OCI-LY1 (cell line): ENCODE data around the gene FCAMR.

Source experiments
- H2AFZ ChIP-seq: fragments of 200-600 bp; sonication (generic), shearing (Covaris generic); 2 replicates; pipeline ENCODE4 v1.6.0; 2014; ENCODE audit warnings: antibody characterized with exemption, mild to moderate bottlenecking, low read length
- H3F3A ChIP-seq: fragments of 200-600 bp; sonication (generic), shearing (Covaris generic); 2 replicates; pipeline ENCODE4 v1.6.0; 2014; ENCODE audit warnings: mild to moderate bottlenecking, antibody characterized with exemption, low read length, moderate library complexity; ENCODE audit not compliant: insufficient read depth
- H3K27ac ChIP-seq: fragments of 200-600 bp; sonication (generic); 2 replicates; pipeline ENCODE4 v1.5.1; 2014; ENCODE audit warnings: low read length, mixed run types, mild to moderate bottlenecking, low read depth; ENCODE audit not compliant: poor library complexity, severe bottlenecking
- H3K27me3 ChIP-seq: fragments of 200-600 bp; sonication (generic); 2 replicates; pipeline ENCODE4 v1.6.0; 2014; ENCODE audit warnings: antibody characterized with exemption, mild to moderate bottlenecking, low read length, moderate library complexity; ENCODE audit not compliant: insufficient read depth
- H3K36me3 ChIP-seq: fragments of 200-600 bp; sonication (generic); 2 replicates; pipeline ENCODE4 v1.6.1; 2014; ENCODE audit warnings: mild to moderate bottlenecking, antibody characterized with exemption, low read length, moderate library complexity, mixed read lengths; ENCODE audit not compliant: insufficient read depth
- H3K4me1 ChIP-seq: fragments of 200-600 bp; sonication (generic); 2 replicates; pipeline ENCODE4 v1.5.1; 2014; ENCODE audit warnings: mild to moderate bottlenecking, low read length, moderate library complexity; ENCODE audit not compliant: insufficient read depth, severe bottlenecking
- H3K4me2 ChIP-seq: fragments of 200-600 bp; sonication (generic), shearing (Covaris generic); 2 replicates; pipeline ENCODE4 v1.6.1; 2014; ENCODE audit warnings: low read length
- H3K4me3 ChIP-seq: fragments of 200-600 bp; sonication (generic); 2 replicates; pipeline ENCODE4 v1.5.1; 2014; ENCODE audit warnings: low read length, low read depth, mild to moderate bottlenecking, mixed read lengths; ENCODE audit not compliant: poor library complexity, severe bottlenecking
- H3K79me2 ChIP-seq: fragments of 200-600 bp; shearing (Covaris generic); 2 replicates; pipeline ENCODE4 v1.6.1; 2016; ENCODE audit warnings: mixed run types, low read length, mixed read lengths; ENCODE audit not compliant: insufficient read depth
- H3K9ac ChIP-seq: fragments of 200-600 bp; sonication (generic), shearing (Covaris generic); 2 replicates; pipeline ENCODE4 v1.6.1; 2014; ENCODE audit warnings: mild to moderate bottlenecking, low read length, mixed read lengths
- H3K9me2 ChIP-seq: fragments of 200-600 bp; sonication (generic), shearing (Covaris generic); 2 replicates; pipeline ENCODE4 v1.6.1; 2014; ENCODE audit warnings: low read depth, mild to moderate bottlenecking, low read length, mixed read lengths
- H3K9me3 ChIP-seq: fragments of 200-600 bp; shearing (Covaris generic); 2 replicates; pipeline ENCODE4 v1.6.1; 2014; ENCODE audit warnings: low read length, mixed read lengths
- H4K20me1 ChIP-seq: fragments of 200-600 bp; sonication (generic), shearing (Covaris generic); 2 replicates; pipeline ENCODE4 v1.6.0; 2016; ENCODE audit warnings: mild to moderate bottlenecking, low read length; ENCODE audit not compliant: insufficient read depth
- CTCF ChIP-seq: fragments of 200-600 bp; sonication (generic), shearing (Covaris generic); IDR thresholded peaks from 2 replicates; pipeline ENCODE4 v1.5.1; 2017; ENCODE audit warnings: mild to moderate bottlenecking, antibody characterized with exemption, low read length, moderate library complexity, mixed read lengths
- EZH2 ChIP-seq: fragments of 200-600 bp; sonication (generic), shearing (Covaris generic); IDR thresholded peaks from 2 replicates; pipeline ENCODE4 v1.8.0; 2017; ENCODE audit warnings: borderline replicate concordance, mixed run types, mild to moderate bottlenecking, antibody characterized with exemption, low read length, moderate library complexity, mixed read lengths

The FCAMR gene

GRCh38 chr1:207009945-207010344, 39.7 kb upstream of the FCAMR start:
- Histone ChIP-seq H3K27ac (no peak overlapping the region), H3K79me2 (no peaks in the 10 kb centered on the region), H3K4me3 (no peak overlapping the region), H2AFZ (no peak overlapping the region), H3K9ac (no peak overlapping the region), H3K4me2 (no peak overlapping the region), H3K9me3 (no peaks in the 10 kb centered on the region), H4K20me1 (no peaks in the 10 kb centered on the region), H3K9me2 (no peaks in the 10 kb centered on the region), H3K4me1 (no peaks in the 10 kb centered on the region), H3F3A (no peaks in the 10 kb centered on the region), H3K27me3 (no peaks in the 10 kb centered on the region; the same call in 1 of the 2 replicates), H3K36me3 (no peaks in the 10 kb centered on the region)
- TF ChIP-seq CTCF, result no peak
- no peak for TF ChIP-seq EZH2

GRCh38 chr1:207009182-207009850, 39.1 kb upstream of the FCAMR start:
- H3K4me3 ChIP-seq, result no peak overlapping the region
- TF ChIP-seq EZH2 (no peak), CTCF (no peak)
- H3K36me3 ChIP-seq, result no peaks in the 10 kb centered on the region
- no peak overlapping the region for H2AFZ ChIP-seq
- H3K79me2 ChIP-seq, result no peaks in the 10 kb centered on the region
- no peaks in the 10 kb centered on the region for H4K20me1 ChIP-seq
- no peaks in the 10 kb centered on the region for H3F3A ChIP-seq
- no peaks in the 10 kb centered on the region for H3K4me1 ChIP-seq
- H3K27ac ChIP-seq, result no peak overlapping the region
- no peaks in the 10 kb centered on the region; the same call in 1 of the 2 replicates for H3K27me3 ChIP-seq
- H3K9me3 ChIP-seq, result no peaks in the 10 kb centered on the region
- H3K9me2 ChIP-seq, result no peaks in the 10 kb centered on the region
- H3K4me2 ChIP-seq, result no peak overlapping the region
- H3K9ac ChIP-seq, result no peak overlapping the region

GRCh38 chr1:207007352-207008033, 37.2 kb upstream of the FCAMR start:
- TF ChIP-seq CTCF (no peak), EZH2 (no peak)
- H3K4me1 ChIP-seq, result no peaks in the 10 kb centered on the region
- H3K9me2 ChIP-seq, result no peaks in the 10 kb centered on the region
- no peak overlapping the region for H3K9ac ChIP-seq
- no peaks in the 10 kb centered on the region for H4K20me1 ChIP-seq
- H3K9me3 ChIP-seq, result no peaks in the 10 kb centered on the region
- no peak overlapping the region for H2AFZ ChIP-seq
- H3K27me3 ChIP-seq, result no peaks in the 10 kb centered on the region; the same call in 1 of the 2 replicates
- no peaks in the 10 kb centered on the region for H3F3A ChIP-seq
- no peak overlapping the region for H3K27ac ChIP-seq
- H3K4me3 ChIP-seq, result no peak overlapping the region
- no peaks in the 10 kb centered on the region for H3K36me3 ChIP-seq
- H3K4me2 ChIP-seq, result no peak overlapping the region
- no peaks in the 10 kb centered on the region for H3K79me2 ChIP-seq
